ENCODE data around the gene CPNE4.

DNA sequence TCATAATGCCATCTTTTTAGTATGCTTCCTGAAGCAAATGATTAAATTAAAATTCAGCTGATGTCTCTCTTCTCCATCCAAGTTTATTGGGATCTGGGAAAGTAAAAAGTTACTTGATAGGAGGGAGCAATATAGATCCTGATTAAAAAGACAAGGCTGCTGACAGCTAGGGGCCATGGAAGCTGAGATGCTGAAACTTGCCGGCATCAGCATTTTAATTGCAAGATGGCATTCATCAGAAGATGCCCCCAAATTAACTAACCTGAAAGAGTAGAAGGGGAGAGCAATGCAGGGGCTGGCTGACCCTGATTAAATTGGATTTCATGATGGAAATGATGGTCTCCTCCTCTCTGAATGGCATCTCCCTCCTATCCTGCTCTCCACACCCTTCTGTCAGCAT lies 31.1 kb downstream of the CPNE4 start:
- TF ChIP-seq, protein P1, sequence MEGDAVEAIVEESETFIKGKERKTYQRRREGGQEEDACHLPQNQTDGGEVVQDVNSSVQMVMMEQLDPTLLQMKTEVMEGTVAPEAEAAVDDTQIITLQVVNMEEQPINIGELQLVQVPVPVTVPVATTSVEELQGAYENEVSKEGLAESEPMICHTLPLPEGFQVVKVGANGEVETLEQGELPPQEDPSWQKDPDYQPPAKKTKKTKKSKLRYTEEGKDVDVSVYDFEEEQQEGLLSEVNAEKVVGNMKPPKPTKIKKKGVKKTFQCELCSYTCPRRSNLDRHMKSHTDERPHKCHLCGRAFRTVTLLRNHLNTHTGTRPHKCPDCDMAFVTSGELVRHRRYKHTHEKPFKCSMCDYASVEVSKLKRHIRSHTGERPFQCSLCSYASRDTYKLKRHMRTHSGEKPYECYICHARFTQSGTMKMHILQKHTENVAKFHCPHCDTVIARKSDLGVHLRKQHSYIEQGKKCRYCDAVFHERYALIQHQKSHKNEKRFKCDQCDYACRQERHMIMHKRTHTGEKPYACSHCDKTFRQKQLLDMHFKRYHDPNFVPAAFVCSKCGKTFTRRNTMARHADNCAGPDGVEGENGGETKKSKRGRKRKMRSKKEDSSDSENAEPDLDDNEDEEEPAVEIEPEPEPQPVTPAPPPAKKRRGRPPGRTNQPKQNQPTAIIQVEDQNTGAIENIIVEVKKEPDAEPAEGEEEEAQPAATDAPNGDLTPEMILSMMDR (IDR thresholded peaks at IDR 0.05), result no peak
- TF ChIP-seq POLR2A (IDR thresholded peaks at IDR 0.05), result no peak

Data from vagina (tissue), 2 donors.